ENCODE results near the gene STK39. TPM values are rescaled to one million over a fixed set of nuclear protein-coding genes. Genes with fewer than 3 reads are reported as not detected.

STK39 gene
- total RNA-seq, 2 experiments from 2014 or later, result 27.0 to 27.1 TPM

DNA sequence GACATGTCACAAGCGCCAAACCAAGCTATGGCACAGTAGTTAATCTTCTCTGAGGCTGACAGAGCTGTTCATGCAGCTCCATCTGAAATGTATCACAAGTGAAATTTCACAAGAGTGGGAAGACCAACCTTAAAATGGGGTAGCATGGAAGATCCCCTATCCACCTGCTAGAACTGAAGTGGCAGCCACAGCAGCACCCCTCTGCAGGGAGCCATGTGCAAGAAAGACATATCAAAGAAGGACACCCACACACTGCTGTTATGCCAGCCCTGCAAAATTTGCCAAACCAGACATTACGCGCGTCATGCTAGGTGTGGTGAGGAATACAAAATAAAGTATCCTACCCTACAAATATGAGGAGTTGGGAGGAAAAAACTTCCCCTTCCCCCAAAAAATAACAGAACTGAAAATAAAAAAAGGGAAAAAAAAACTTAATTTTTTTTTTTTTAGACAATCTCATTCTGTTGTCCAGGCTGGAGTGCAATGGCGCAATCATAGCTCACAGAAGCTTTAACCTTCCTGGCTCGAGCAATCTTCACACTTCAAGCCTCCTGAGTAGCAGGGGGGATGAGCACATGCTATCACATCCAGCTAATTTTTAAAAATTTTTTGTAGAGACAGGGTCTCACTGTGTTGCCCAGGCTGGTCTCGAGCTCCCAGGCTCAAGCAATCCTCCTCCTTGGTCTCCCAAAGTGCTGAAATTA lies 76.2 kb downstream of the STK39 start:
- H3K27ac Mint-ChIP-seq, result no peak overlapping the region
- no peaks in the 10 kb centered on the region for H3K9me3 Mint-ChIP-seq
- H3K4me1 Mint-ChIP-seq, result peaks cover 43% of the 10 kb centered on the region
- no peak for DNase-seq
- H3K4me3 Mint-ChIP-seq, result no peak overlapping the region
- H3K27me3 Mint-ChIP-seq, result no peaks in the 10 kb centered on the region
- H3K36me3 Mint-ChIP-seq, result peaks cover 36% of the 10 kb centered on the region

DNA sequence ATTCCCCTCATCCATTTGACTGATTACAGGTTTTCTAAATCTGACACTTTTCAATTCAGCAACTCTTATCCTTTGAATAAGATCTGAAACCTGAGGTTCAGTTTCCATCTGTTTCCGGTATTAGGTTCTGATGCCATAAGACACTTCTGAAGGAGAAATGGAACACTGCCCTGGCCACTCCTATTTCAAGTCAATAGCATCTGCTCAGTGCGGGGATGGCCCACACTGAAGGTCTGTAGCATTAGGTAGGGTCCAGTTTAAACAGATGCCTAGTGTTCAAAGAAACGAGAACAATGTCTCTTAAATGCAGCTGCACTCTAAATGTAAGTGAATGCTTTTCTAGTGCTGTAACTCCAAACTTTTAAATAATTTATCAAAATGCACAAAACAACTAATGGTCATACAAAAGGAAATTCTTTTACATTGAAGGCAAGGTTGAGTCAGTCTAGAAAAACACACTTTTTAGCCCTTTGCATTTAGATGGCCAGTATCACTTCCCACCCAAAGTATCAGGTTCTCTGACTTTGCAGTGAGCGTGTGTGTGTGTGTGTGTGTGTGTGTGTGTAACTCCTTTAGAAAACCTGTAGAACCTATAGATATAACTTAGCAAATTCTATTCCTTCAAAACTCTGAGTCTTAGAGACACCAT lies 78.2 kb downstream of the STK39 start:
- Mint-ChIP-seq H3K4me3 (no peak overlapping the region), H3K36me3 (peaks cover 35% of the 10 kb centered on the region), H3K27me3 (no peaks in the 10 kb centered on the region), H3K9me3 (no peaks in the 10 kb centered on the region), H3K27ac (no peak overlapping the region), H3K4me1 (peaks cover 46% of the 10 kb centered on the region)
- no peak for DNase-seq

DNA sequence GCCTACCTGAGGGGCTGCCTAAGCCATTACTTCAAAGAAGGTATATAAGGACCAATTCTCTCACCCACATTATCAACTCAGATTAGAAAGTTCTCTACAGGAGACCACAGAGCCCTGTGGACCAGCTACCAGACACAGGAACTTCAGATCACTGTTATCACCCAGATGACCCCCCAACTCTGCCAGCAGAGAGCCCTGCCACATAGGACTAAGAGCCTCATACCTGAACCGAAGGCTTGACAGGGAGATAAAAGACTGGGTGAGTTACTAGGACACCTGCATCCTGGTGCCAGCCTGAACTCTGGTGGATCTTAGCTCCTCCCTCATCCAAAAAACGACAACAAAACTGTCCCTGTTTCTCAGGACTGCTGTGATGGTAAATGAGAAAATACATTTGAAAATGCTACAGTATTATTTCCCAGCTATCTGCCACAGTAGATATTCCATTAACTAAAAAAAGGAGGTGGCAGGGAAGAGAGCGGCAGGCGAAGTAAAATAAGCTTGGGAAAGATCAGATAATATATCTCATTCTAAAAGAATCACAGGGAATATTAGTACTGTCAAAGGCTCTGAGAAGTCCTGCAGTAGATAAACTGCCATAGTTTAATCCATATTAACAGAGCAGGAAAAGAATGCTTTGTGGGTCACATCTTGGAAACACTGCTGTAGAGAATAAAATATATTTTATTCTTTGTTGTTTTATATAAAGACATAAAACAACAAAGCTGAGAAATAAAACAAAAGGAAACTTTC lies 79.7 kb downstream of the STK39 start:
- Mint-ChIP-seq H3K27ac (peak overlapping the region; percentile 68), H3K36me3 (peaks cover 36% of the 10 kb centered on the region), H3K9me3 (no peaks in the 10 kb centered on the region), H3K4me1 (peaks cover 52% of the 10 kb centered on the region), H3K4me3 (no peak overlapping the region), H3K27me3 (no peaks in the 10 kb centered on the region)
- DNase-seq, result no peak

DNA sequence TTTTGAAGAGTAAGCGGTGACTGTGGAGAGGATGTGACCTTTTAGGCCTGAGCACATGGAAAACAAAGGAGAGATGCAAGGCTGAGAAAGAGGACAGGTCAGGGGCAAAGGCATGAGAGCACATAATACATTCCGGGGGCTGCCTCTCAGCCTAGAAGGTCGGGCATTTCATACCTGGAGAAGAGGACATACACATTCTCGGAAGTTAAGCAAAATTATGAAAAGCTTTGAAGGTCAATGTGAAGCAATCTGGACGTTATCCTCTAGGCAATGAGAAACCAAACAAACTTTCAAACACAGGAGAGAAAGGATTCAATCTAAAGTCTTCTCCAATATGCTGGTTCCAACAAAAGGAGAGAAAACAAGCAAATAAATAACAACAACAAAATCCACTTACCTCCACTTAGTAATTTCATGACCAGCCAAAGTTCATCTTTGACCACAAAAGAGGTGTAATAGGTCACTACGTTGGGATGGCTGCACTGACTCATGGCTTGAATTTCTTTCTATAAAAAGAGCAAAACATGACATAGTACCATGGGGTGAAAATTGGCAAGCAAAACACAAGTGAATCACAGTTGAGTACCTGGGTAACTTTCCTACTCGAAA lies 80.4 kb downstream of the STK39 start:
- H3K4me1 Mint-ChIP-seq, result peaks cover 52% of the 10 kb centered on the region
- no peak for DNase-seq
- H3K27me3 Mint-ChIP-seq, result no peaks in the 10 kb centered on the region
- H3K9me3 Mint-ChIP-seq, result no peaks in the 10 kb centered on the region
- peaks cover 36% of the 10 kb centered on the region for H3K36me3 Mint-ChIP-seq
- peak overlapping the region; percentile 80 for H3K27ac Mint-ChIP-seq
- no peak overlapping the region for H3K4me3 Mint-ChIP-seq

DNA sequence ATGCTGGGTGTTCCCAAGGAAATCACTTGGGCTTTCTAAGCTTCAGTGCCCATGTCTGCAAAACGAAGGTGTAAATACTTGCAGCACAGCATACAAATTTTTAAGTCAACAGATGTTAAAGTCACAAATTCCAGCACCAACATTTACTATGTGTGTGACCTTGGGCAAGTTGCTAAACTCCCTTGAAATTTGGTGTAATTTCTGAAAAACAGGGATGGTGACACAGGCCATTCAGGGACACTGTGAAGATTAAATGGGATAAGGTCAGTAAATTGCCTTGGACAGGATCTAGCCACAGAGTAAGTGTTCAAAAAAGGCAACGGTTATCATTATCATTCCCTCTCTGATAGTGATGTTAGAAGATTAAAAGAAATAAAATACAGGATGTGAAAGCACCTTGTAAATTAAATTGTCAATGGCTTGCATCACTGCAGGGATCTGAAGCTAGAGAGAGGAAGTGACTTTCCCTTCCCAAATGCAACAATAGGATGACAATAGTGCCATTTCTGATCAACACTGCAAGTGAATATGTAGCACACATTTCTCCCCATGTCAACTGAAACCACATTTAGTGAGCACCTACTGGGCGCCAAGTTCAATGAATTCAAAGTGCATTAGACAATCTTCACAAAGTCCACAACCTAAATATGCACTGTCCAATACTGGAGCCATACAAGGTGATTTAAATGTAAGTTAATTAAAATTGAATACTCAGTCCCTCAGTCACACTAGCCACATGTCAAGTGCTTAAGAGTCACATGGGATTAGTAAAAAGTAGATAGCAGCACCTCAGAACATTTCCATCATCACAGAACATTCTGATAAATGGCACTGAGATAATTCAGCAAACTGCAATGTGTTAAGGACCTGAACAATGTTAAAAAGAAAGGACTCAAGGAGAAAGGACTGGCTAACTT lies 81.2 kb downstream of the STK39 start:
- no peaks in the 10 kb centered on the region for H3K9me3 Mint-ChIP-seq
- H3K36me3 Mint-ChIP-seq, result peaks cover 36% of the 10 kb centered on the region
- H3K27ac Mint-ChIP-seq, result peak overlapping the region; percentile 80
- H3K4me3 Mint-ChIP-seq, result no peak overlapping the region
- no peaks in the 10 kb centered on the region for H3K27me3 Mint-ChIP-seq
- H3K4me1 Mint-ChIP-seq, result peaks cover 52% of the 10 kb centered on the region
- no peak for DNase-seq

DNA sequence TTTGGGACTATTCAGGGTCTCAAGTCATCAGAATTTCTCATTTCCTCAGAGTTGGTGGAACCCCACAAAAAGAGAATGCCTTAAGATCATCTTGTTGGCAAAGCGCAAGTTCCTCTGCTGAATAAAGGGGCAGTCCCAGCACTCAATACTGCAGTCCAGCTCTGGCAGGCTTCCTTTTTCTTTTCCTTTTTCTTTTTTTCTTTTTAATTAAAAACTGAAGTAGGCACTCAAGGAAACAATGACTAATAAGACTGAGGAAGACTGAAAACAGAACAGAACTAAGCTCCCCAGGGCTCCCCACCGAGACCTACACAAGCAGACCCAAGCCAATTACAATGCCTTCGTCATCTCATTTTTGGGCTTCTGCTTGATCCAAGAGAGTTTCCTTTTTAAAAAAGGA lies 82.0 kb downstream of the STK39 start:
- peaks cover 30% of the 10 kb centered on the region for H3K36me3 Mint-ChIP-seq
- no peaks in the 10 kb centered on the region for H3K27me3 Mint-ChIP-seq
- peak; percentile 7 for DNase-seq
- peak overlapping the region; percentile 80 for H3K27ac Mint-ChIP-seq
- no peaks in the 10 kb centered on the region for H3K9me3 Mint-ChIP-seq
- H3K4me1 Mint-ChIP-seq, result peaks cover 53% of the 10 kb centered on the region
- H3K4me3 Mint-ChIP-seq, result no peak overlapping the region

DNA sequence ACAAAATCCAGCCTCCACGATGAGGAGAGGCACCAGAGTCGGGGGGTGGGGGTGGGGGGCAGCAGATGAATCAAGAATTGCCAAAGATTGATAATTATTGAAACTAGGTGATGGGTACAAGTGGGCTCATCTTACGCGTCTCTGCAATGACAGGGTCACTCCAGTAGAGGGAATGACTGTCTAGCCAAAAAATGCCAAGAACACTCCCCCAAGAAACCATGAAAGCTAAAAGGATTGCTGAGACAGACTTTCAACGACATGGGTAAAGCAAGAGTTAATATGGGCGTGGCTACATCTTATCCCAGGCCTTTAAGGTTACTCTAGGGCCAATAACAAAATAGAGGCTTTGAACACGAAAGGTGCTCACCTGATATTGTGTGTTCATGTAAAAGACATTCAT lies 86.5 kb downstream of the STK39 start:
- Mint-ChIP-seq H3K36me3 (peaks cover 18% of the 10 kb centered on the region), H3K9me3 (no peaks in the 10 kb centered on the region), H3K27me3 (no peaks in the 10 kb centered on the region), H3K4me3 (no peak overlapping the region), H3K4me1 (peaks cover 30% of the 10 kb centered on the region), H3K27ac (no peak overlapping the region)
- DNase-seq, result no peak

DNA sequence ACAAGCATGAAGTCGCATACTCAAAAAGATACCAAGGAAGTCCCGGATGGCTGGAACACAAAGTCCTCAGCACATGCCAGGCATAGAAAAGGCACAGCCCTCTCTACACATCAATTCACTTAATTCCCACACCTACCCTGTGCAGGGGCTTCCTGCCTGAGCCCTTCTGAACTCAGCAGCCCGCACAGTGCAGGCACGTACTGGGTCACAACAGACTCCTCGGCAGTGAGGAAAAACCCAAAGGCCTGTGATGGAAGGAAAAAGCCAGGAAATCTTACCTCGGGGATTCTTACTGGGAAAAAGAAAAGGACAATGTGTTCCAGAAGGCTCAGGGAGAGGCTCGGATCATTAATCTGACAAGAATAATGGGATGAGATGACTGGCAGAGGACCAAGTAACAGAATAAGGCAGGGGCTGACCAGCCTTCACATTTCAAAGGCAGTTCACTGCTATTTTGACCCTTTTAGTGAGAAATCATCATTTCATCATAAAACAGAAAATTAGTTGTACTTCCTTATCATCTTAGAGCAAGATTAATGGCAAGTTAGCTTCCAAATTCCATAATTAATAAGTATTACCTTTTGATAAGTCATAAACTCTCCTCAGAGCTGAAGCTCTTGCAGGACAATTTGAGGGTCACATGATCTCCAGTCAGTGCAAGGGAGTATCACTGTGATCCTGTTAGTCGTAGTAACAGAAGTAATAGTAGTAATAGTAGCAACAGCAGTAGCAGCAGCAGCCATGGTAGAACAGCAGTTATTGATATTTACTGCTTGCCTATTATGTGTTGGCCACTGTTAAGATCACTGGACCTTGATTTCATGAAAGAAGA lies 87.4 kb downstream of the STK39 start:
- peaks cover 21% of the 10 kb centered on the region for H3K4me1 Mint-ChIP-seq
- no peak for DNase-seq
- H3K36me3 Mint-ChIP-seq, result peaks cover 18% of the 10 kb centered on the region
- H3K9me3 Mint-ChIP-seq, result no peaks in the 10 kb centered on the region
- no peaks in the 10 kb centered on the region for H3K27me3 Mint-ChIP-seq
- no peak overlapping the region for H3K27ac Mint-ChIP-seq
- H3K4me3 Mint-ChIP-seq, result no peak overlapping the region

DNA sequence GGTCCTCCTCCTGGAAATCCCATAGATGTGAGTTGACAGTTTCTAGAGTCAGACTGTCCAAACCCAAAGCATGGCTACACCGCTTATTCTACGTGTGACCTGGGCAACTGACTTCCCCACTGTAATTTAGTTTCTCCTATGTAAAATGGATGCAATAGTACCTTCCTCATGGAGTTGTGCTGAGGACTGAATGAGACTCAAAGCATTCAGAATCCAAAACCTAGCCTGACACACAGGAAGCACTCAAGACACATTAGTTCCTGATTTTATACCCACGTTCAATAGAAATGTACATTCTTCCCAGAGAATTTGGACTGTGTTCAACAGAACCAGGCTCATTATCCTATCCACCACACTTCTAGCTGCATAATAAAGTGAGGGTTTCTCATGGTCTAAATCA lies 88.8 kb downstream of the STK39 start:
- Mint-ChIP-seq H3K4me1 (peaks cover 16% of the 10 kb centered on the region), H3K36me3 (peaks cover 12% of the 10 kb centered on the region), H3K9me3 (no peaks in the 10 kb centered on the region), H3K27ac (no peak overlapping the region), H3K4me3 (no peak overlapping the region), H3K27me3 (no peaks in the 10 kb centered on the region)
- DNase-seq, result no peak

DNA sequence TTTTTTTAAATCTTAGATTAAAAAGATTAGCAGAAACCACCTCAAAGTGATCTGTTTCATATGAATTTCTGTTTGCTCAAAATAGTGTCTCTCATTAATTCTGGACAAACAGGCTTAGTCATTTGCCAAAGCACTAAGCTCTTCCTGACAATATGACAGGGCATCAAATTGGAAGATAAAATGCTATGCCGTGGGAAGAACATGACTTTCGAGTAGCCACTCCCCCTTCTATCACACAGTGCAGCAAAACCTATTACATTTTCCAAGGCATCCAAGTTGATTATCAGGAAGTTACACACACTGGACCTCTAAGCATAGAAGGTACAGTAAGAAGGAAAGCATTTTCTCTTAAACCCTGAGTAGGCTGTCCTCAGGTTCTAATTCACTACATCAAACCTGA lies 89.5 kb downstream of the STK39 start:
- DNase-seq, result no peak
- H3K27me3 Mint-ChIP-seq, result no peaks in the 10 kb centered on the region
- H3K4me1 Mint-ChIP-seq, result peaks cover 13% of the 10 kb centered on the region
- H3K36me3 Mint-ChIP-seq, result peaks cover 6% of the 10 kb centered on the region
- H3K9me3 Mint-ChIP-seq, result no peaks in the 10 kb centered on the region
- no peak overlapping the region for H3K4me3 Mint-ChIP-seq
- H3K27ac Mint-ChIP-seq, result no peak overlapping the region

DNA sequence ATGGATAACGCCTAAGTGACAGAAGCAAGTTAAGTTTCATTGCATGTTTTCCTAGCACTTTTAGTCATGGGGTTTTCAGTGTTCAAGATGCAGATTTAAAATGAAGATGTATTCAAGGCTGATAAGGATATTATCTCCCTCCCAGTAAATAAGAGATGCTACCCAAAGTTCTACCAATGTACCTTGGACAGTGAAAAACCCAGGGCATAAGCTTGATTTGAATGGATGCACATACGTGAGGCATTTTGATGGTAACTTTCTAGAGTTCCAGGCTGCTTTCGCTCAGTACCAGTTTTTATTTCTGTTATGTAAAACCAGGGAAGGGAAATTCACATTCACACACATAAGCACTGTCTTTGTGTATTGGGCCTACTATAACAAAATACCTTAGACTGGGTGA lies 90.3 kb downstream of the STK39 start:
- no peak for DNase-seq
- Mint-ChIP-seq H3K4me1 (peaks cover 13% of the 10 kb centered on the region), H3K4me3 (no peak overlapping the region)

DNA sequence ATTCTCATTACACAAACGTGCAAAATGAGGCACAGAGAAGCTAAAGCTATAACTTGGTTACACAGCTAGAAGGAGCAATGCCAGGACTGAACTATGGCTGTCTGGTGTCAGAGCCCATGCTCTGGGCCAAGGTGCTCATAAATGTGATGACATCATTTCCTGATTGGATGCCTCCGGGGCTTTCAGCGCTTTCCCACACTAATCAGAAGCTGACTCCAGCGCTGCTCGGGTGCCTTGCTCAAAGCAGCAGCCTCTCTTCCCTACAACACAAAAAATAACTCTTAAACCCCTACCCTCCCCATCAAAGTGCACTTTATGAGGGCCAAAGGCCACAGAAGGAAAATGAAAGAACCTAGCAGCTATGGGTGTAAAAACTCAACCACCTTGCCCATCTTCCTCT lies 90.7 kb downstream of the STK39 start:
- peak overlapping the region; percentile 14 for H3K27ac Mint-ChIP-seq
- H3K27me3 Mint-ChIP-seq, result no peaks in the 10 kb centered on the region
- H3K9me3 Mint-ChIP-seq, result no peaks in the 10 kb centered on the region
- no peak overlapping the region for H3K4me3 Mint-ChIP-seq
- DNase-seq, result no peak
- peaks cover 6% of the 10 kb centered on the region for H3K36me3 Mint-ChIP-seq
- peaks cover 13% of the 10 kb centered on the region for H3K4me1 Mint-ChIP-seq

More for the DNA sequence above, 90.3 kb downstream of the STK39 start:
- Mint-ChIP-seq H3K36me3 (peaks cover 6% of the 10 kb centered on the region), H3K27me3 (no peaks in the 10 kb centered on the region), H3K27ac (no peak overlapping the region), H3K9me3 (no peaks in the 10 kb centered on the region)

DNA sequence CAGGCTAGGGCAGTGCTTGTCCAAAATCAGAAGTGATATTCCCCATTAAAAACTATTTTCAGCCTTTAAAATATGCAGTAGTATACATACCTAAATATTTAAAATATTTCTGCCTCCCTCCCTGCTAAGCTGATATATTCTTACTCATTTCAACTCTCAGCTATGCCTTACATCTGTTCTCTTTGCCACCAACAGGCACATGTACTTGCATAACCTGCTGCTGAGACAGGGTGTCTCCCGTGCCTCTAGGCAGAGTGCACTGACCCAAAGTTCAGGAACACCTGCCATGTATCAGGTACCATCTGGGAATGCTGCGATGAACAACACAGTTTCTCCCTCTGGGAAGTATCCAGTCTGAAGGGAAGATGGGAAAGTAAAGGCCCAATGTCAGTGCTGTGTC lies 91.7 kb downstream of the STK39 start:
- H3K27me3 Mint-ChIP-seq, result no peaks in the 10 kb centered on the region
- H3K4me1 Mint-ChIP-seq, result peaks cover 10% of the 10 kb centered on the region
- no peak for DNase-seq
- H3K9me3 Mint-ChIP-seq, result no peaks in the 10 kb centered on the region
- peaks cover 12% of the 10 kb centered on the region for H3K36me3 Mint-ChIP-seq
- no peak overlapping the region for H3K27ac Mint-ChIP-seq
- no peak overlapping the region for H3K4me3 Mint-ChIP-seq

DNA sequence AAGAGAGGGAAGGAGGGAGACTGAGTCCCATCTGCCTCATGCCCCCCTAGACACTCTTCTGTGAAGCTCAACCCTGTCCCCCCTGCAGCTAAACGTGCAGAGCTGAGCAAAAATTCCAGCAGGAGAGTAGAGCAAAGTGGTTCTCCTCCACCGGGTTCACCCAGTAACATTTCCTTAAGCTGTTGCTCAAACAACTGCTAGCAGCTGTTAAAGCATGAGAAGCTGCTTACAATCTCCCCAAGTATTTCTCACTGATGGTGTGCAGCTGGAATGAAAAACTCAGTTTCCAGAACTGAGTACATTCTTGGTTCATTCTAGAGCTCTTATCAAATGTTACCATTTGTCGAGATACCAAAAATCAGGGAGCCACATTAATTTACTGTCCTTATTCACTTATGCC lies 92.3 kb downstream of the STK39 start:
- Mint-ChIP-seq H3K9me3 (no peaks in the 10 kb centered on the region), H3K4me3 (no peak overlapping the region), H3K27me3 (no peaks in the 10 kb centered on the region), H3K27ac (no peak overlapping the region), H3K4me1 (peaks cover 9% of the 10 kb centered on the region), H3K36me3 (peaks cover 12% of the 10 kb centered on the region)
- no peak for DNase-seq

Data from activated naive CD8-positive, alpha-beta T cell treated with anti-CD3 and anti-CD28 coated beads for 36 hours (primary cell).